Left ventricle myocardium superior (tissue), 1 donor: Measurements from ENCODE around the gene ZNF33A. TPM values are rescaled to one million over a fixed set of nuclear protein-coding genes. Genes with fewer than 3 reads are reported as not detected.

ENCODE experiments used
- total RNA-seq: library from RNA; stranded (reverse); fragmentation: NEBNext Ultra II Directional; extraction: Animal tissue kit (Norgen Biotek cat#: 25700); gene quantifications from one replicate; pipeline ENCODE4 v1.2.1, GENCODE V29; 2021
- donor health status: DM: no; HTN: yes; CAD: no; lungs with severe emphysema.

ZNF33A gene
- total RNA-seq, 1 donor from 2014 or later, result 23.6 TPM

Other genes with a start within 250 kb of the ZNF33A start
- gene ZNF248, start 153.1 kb upstream of the ZNF33A start, total RNA-seq, result 12.9 TPM
- 19.4 TPM for gene ZNF25, start 34.0 kb upstream of the ZNF33A start, total RNA-seq
- gene ZNF37A, start 83.7 kb downstream of the ZNF33A start, total RNA-seq, result 9.8 TPM